Measurements from ENCODE around the gene ARFGEF3. TPM values are rescaled to one million over a fixed set of nuclear protein-coding genes. Genes with fewer than 3 reads are reported as not detected.

Gene ARFGEF3
- total RNA-seq, 1 donor from 2014 or later, result 1.9 TPM

- Histone ChIP-seq H3K9me3 (ENCODE audit: insufficient read depth, low read depth, low read length) (no peaks in the 10 kb centered on the region), H3K27ac (ENCODE audit: low read depth, low read length) (no peak overlapping the region), H2AFZ (ENCODE audit: low read depth, low read length) (no peak overlapping the region), H3K36me3 (ENCODE audit: insufficient read depth, low read length) (no peaks in the 10 kb centered on the region), H4K20me1 (ENCODE audit: insufficient read depth, low read length) (no peaks in the 10 kb centered on the region), H3K9ac (ENCODE audit: low read length) (no peak overlapping the region), H3K4me1 (ENCODE audit: insufficient read depth, low read length) (peaks cover 9% of the 10 kb centered on the region), H3K4me3 (ENCODE audit: insufficient read depth, low read depth, low read length) (no peak overlapping the region), H3K27me3 (ENCODE audit: insufficient read depth, low read length) (no peaks in the 10 kb centered on the region), H3K4me2 (ENCODE audit: low read length) (no peak overlapping the region), H3K79me2 (ENCODE audit: insufficient read depth, low read length) (no peaks in the 10 kb centered on the region)
- Mint-ChIP-seq H3K36me3 (ENCODE audit: low read depth, unreplicated experiment) (no peaks in the 10 kb centered on the region), H3K27me3 (ENCODE audit: low read depth, unreplicated experiment) (peaks cover 2% of the 10 kb centered on the region), H3K9me3 (ENCODE audit: unreplicated experiment) (no peaks in the 10 kb centered on the region), H3K4me1 (ENCODE audit: low read depth, unreplicated experiment) (no peaks in the 10 kb centered on the region), H3K4me3 (ENCODE audit: unreplicated experiment) (no peak overlapping the region), H3K27ac (ENCODE audit: unreplicated experiment) (no peak overlapping the region)
- no peak for DNase-seq (ENCODE audit: low read depth)
- TF ChIP-seq EZH2 (IDR thresholded peaks at IDR 0.05; ENCODE audit: insufficient read depth, low read length) (no peak), CTCF (IDR thresholded peaks at IDR 0.05; ENCODE audit: insufficient read depth, low read depth, low read length) (no peak)
- FAIRE-seq, result no peak
Measured at GRCh38 chr6:138238368-138238767, 76.6 kb downstream of the ARFGEF3 start.

- Mint-ChIP-seq H3K4me1 (ENCODE audit: low read depth, unreplicated experiment) (no peaks in the 10 kb centered on the region), H3K4me3 (ENCODE audit: unreplicated experiment) (no peak overlapping the region)
- FAIRE-seq, result no peak
Measured at GRCh38 chr6:138239774-138240173, 78.0 kb downstream of the ARFGEF3 start.

More at GRCh38 chr6:138239774-138240173, 78.0 kb downstream of the ARFGEF3 start:
- Mint-ChIP-seq H3K9me3 (ENCODE audit: unreplicated experiment) (no peaks in the 10 kb centered on the region), H3K27ac (ENCODE audit: unreplicated experiment) (no peak overlapping the region), H3K27me3 (ENCODE audit: low read depth, unreplicated experiment) (peaks cover 2% of the 10 kb centered on the region), H3K36me3 (ENCODE audit: low read depth, unreplicated experiment) (no peaks in the 10 kb centered on the region)
- Histone ChIP-seq H3K4me2 (ENCODE audit: low read length) (no peak overlapping the region), H3K9ac (ENCODE audit: low read length) (no peak overlapping the region), H3K27ac (ENCODE audit: low read depth, low read length) (no peak overlapping the region), H3K9me3 (ENCODE audit: insufficient read depth, low read depth, low read length) (no peaks in the 10 kb centered on the region), H4K20me1 (ENCODE audit: insufficient read depth, low read length) (no peaks in the 10 kb centered on the region), H3K36me3 (ENCODE audit: insufficient read depth, low read length) (no peaks in the 10 kb centered on the region), H3K27me3 (ENCODE audit: insufficient read depth, low read length) (no peaks in the 10 kb centered on the region), H3K4me3 (ENCODE audit: insufficient read depth, low read depth, low read length) (no peak overlapping the region), H3K4me1 (ENCODE audit: insufficient read depth, low read length) (peaks cover 9% of the 10 kb centered on the region), H2AFZ (ENCODE audit: low read depth, low read length) (no peak overlapping the region), H3K79me2 (ENCODE audit: insufficient read depth, low read length) (no peaks in the 10 kb centered on the region)
- no peak for DNase-seq (ENCODE audit: low read depth)
- TF ChIP-seq CTCF (IDR thresholded peaks at IDR 0.05; ENCODE audit: insufficient read depth, low read depth, low read length) (no peak), EZH2 (IDR thresholded peaks at IDR 0.05; ENCODE audit: insufficient read depth, low read length) (no peak)

Data from astrocyte (in vitro differentiated cells and primary cell).